HEK293 (cell line): Measurements from ENCODE around the gene H2AZ2.

Experiments used
- CTCF ChIA-PET: fragments of 350-600 bp; formaldehyde crosslinking; extraction: SDS; loops from one replicate; lab custom pipeline; 2021; ENCODE audit warnings: antibody characterized with exemption; lab: Yijun Ruan, JAX
- POLR2A ChIA-PET: fragments of 300-600 bp; formaldehyde crosslinking; extraction: SDS; loops from one replicate; lab custom pipeline; 2020; ENCODE audit warnings: antibody characterized with exemption, inconsistent platforms; lab: Yijun Ruan, JAX
- H3K27ac ChIP-seq: fragments of 200-500 bp; sonication (Bioruptor generic); 2 replicates; pipeline ENCODE4 v1.5.1; 2014; ENCODE audit warnings: low read depth, low read length, control low read depth, inconsistent platforms; ENCODE audit errors: extremely low read depth
- H3K36me3 ChIP-seq, 2 experiments: fragments of 200-500 bp in 1 of 2; sonication (Bioruptor generic) in 1 of 2; 1 replicate in 1 of 2; 2 replicates in 1 of 2; pipeline ENCODE4 v1.5.1; 2014 to 2017; ENCODE audit warnings: inconsistent platforms in 2 of 2, low read length in 2 of 2; ENCODE audit not compliant: control insufficient read depth in 2 of 2, insufficient read depth in 1 of 2
- H3K4me1 ChIP-seq: fragments of 200-500 bp; sonication (Bioruptor generic); 2 replicates; pipeline ENCODE4 v1.5.1; 2014; ENCODE audit warnings: mild to moderate bottlenecking, low read length, inconsistent platforms; ENCODE audit not compliant: control insufficient read depth, insufficient read depth
- H3K4me3 ChIP-seq: 2 replicates; pipeline ENCODE4 v1.5.1; 2011; ENCODE audit warnings: low read depth, mild to moderate bottlenecking, control low read depth, low read length, moderate library complexity
- H3K9me3 ChIP-seq: fragments of 200-500 bp; sonication (Bioruptor generic); 2 replicates; pipeline ENCODE4 v1.5.1; 2014; ENCODE audit warnings: low read depth, low read length, inconsistent platforms; ENCODE audit not compliant: control insufficient read depth, insufficient read depth
- FEZF1 ChIP-seq: fragments of 450-650 bp; formaldehyde crosslinking; IDR thresholded peaks from 2 replicates; pipeline ENCODE4 v1.5.1; 2016; ENCODE audit warnings: missing biosample characterization, missing genetic modification characterization
- ZNF175 ChIP-seq: fragments of 450-650 bp; formaldehyde crosslinking; IDR thresholded peaks from 2 replicates; pipeline ENCODE4 v1.5.1; 2016; ENCODE audit warnings: missing biosample characterization, missing genetic modification characterization
- ZNF23 ChIP-seq: fragments of 450-650 bp; formaldehyde crosslinking; IDR thresholded peaks from 2 replicates; pipeline ENCODE4 v1.5.1; 2016; ENCODE audit warnings: missing biosample characterization, missing genetic modification characterization, borderline replicate concordance
- ZNF366 ChIP-seq: fragments of 450-650 bp; formaldehyde crosslinking; conservative IDR thresholded peaks from 2 replicates; pipeline ENCODE4 v1.5.1; 2016; ENCODE audit warnings: missing biosample characterization, missing genetic modification characterization
- ZNF433 ChIP-seq: fragments of 450-650 bp; formaldehyde crosslinking; IDR thresholded peaks from 2 replicates; pipeline ENCODE4 v1.5.1; 2016; ENCODE audit warnings: missing biosample characterization, missing genetic modification characterization, low read depth
- ZNF501 ChIP-seq: fragments of 450-650 bp; formaldehyde crosslinking; IDR thresholded peaks from 2 replicates; pipeline ENCODE4 v1.5.1; 2016; ENCODE audit warnings: missing biosample characterization, missing genetic modification characterization
- ZNF654 ChIP-seq: fragments of 450-650 bp; formaldehyde crosslinking; IDR thresholded peaks from 2 replicates; pipeline ENCODE4 v1.5.1; 2016; ENCODE audit warnings: low read depth, missing biosample characterization, missing genetic modification characterization
- ZNF660 ChIP-seq: fragments of 450-650 bp; IDR thresholded peaks from 2 replicates; pipeline ENCODE4 v1.5.1; 2018; ENCODE audit warnings: missing biosample characterization, mild to moderate bottlenecking, missing genetic modification characterization
- ZNF707 ChIP-seq: fragments of 450-650 bp; formaldehyde crosslinking; IDR thresholded peaks from 2 replicates; pipeline ENCODE4 v1.5.1; 2016; ENCODE audit warnings: missing biosample characterization, missing genetic modification characterization
- ZSCAN16 ChIP-seq: fragments of 450-650 bp; formaldehyde crosslinking; IDR thresholded peaks from 2 replicates; pipeline ENCODE4 v1.5.1; 2016; ENCODE audit warnings: missing biosample characterization, missing genetic modification characterization
- TF ChIP-seq, protein P1 (sequence below): fragments of 450-650 bp; formaldehyde crosslinking; IDR thresholded peaks from 2 replicates; pipeline ENCODE4 v1.5.1; 2016; ENCODE audit warnings: missing biosample characterization, missing genetic modification characterization
- TF ChIP-seq, protein P2 (sequence below): fragments of 450-650 bp; formaldehyde crosslinking; IDR thresholded peaks from 2 replicates; pipeline ENCODE4 v1.5.1; 2017; ENCODE audit warnings: missing biosample characterization, missing genetic modification characterization
- TF ChIP-seq, protein P3 (sequence below): fragments of 450-650 bp; formaldehyde crosslinking; conservative IDR thresholded peaks from 2 replicates; pipeline ENCODE4 v1.5.1; 2016; ENCODE audit warnings: low read depth, missing biosample characterization, missing genetic modification characterization

The H2AZ2 gene

DNA sequence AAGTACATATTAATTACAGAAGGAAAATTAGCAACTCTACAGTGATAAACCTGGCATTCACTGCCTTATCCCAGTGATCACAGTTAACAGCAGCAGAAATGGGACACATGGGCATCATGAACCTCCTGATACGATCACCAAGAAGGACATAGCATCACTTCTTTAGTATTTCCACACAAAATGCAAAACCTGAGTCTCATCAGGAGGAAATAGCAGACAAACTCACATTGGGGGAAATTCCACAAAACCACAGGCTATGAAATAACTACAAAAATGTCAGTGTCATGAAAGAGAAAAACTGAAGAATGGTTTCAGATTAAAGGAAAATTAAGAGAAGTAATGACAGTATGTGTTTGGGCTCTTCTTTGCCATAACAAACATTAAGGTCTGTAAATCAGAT, 49.4 kb upstream of the H2AZ2 start:
- H3K27ac ChIP-seq = no peak overlapping the region
- TF ChIP-seq FEZF1 (tag by site-specific recombination) (no peak), ZNF660 (tag by site-specific recombination) (no peak), ZNF707 (tag by site-specific recombination) (no peak), ZNF501 (tag by site-specific recombination) (no peak)
- TF ChIP-seq, protein P1, sequence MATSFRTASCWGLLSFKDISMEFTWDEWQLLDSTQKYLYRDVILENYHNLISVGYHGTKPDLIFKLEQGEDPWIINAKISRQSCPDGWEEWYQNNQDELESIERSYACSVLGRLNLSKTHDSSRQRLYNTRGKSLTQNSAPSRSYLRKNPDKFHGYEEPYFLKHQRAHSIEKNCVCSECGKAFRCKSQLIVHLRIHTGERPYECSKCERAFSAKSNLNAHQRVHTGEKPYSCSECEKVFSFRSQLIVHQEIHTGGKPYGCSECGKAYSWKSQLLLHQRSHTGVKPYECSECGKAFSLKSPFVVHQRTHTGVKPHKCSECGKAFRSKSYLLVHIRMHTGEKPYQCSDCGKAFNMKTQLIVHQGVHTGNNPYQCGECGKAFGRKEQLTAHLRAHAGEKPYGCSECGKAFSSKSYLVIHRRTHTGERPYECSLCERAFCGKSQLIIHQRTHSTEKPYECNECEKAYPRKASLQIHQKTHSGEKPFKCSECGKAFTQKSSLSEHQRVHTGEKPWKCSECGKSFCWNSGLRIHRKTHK (tag by site-specific recombination) = no peak
- TF ChIP-seq, all 188 proteins: peak for 0
- CTCF ChIA-PET = interaction anchor here (0.9 kb wide), 1 partner anchor 25 kb away, joined by 3 read pairs; no protein-coding TSS in a partner anchor
- Histone ChIP-seq H3K9me3 (no peaks in the 10 kb centered on the region), H3K4me1 (no peaks in the 10 kb centered on the region), H3K4me3 (no peak overlapping the region), H3K36me3 (no peaks in the 10 kb centered on the region)
- POLR2A ChIA-PET = no interaction called here

DNA sequence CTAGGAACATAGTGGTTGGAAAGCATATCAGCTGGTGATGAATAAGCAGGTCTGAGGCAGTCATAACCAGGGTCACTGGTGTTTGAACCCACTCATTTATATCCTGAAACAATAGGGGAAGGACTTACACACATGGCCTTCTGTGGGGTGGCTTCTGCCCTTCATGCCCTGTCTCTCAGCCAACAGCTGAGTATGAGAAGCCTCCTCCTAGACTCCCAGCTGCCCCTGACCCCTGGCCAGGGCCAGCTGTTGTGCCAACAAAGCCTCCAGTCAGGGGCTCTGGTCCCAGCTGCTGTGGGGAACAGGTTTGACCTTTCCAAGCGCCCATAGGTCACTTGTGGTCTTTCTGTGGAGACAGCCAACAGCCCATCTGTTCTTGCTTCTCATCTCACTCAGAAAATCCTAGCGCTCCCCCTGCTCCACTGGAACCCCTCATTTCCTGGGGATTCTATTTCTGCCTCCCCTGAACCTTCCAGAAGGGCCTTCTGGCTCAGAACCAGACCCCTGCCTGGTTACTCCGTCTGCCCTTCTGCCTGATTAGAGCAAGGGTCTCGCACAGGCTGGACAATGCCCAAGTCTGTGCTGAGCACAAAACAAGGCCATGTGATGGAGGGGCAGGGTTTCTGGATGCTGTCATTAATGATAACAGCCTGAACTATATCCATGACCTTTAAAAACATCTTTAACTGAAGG, 47.1 kb upstream of the H2AZ2 start:
- no peak for TF ChIP-seq ZNF23 (tag by site-specific recombination)
- TF ChIP-seq ZNF654 (tag by site-specific recombination) = no peak
- no peak for TF ChIP-seq ZNF175
- TF ChIP-seq ZNF660 (tag by site-specific recombination) = no peak
- TF ChIP-seq ZNF366 (tag by site-specific recombination) = no peak
- TF ChIP-seq FEZF1 (tag by site-specific recombination) = no peak
- TF ChIP-seq, protein P2, sequence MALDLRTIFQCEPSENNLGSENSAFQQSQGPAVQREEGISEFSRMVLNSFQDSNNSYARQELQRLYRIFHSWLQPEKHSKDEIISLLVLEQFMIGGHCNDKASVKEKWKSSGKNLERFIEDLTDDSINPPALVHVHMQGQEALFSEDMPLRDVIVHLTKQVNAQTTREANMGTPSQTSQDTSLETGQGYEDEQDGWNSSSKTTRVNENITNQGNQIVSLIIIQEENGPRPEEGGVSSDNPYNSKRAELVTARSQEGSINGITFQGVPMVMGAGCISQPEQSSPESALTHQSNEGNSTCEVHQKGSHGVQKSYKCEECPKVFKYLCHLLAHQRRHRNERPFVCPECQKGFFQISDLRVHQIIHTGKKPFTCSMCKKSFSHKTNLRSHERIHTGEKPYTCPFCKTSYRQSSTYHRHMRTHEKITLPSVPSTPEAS (tag by site-specific recombination) = no peak
- TF ChIP-seq ZNF433 (tag by site-specific recombination) = no peak
- TF ChIP-seq, protein P1 (tag by site-specific recombination) = no peak
- TF ChIP-seq ZSCAN16 (tag by site-specific recombination) = no peak
- TF ChIP-seq, protein P3, sequence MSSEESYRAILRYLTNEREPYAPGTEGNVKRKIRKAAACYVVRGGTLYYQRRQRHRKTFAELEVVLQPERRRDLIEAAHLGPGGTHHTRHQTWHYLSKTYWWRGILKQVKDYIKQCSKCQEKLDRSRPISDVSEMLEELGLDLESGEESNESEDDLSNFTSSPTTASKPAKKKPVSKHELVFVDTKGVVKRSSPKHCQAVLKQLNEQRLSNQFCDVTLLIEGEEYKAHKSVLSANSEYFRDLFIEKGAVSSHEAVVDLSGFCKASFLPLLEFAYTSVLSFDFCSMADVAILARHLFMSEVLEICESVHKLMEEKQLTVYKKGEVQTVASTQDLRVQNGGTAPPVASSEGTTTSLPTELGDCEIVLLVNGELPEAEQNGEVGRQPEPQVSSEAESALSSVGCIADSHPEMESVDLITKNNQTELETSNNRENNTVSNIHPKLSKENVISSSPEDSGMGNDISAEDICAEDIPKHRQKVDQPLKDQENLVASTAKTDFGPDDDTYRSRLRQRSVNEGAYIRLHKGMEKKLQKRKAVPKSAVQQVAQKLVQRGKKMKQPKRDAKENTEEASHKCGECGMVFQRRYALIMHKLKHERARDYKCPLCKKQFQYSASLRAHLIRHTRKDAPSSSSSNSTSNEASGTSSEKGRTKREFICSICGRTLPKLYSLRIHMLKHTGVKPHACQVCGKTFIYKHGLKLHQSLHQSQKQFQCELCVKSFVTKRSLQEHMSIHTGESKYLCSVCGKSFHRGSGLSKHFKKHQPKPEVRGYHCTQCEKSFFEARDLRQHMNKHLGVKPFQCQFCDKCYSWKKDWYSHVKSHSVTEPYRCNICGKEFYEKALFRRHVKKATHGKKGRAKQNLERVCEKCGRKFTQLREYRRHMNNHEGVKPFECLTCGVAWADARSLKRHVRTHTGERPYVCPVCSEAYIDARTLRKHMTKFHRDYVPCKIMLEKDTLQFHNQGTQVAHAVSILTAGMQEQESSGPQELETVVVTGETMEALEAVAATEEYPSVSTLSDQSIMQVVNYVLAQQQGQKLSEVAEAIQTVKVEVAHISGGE = no peak
- Histone ChIP-seq H3K36me3 (no peaks in the 10 kb centered on the region), H3K9me3 (no peaks in the 10 kb centered on the region), H3K4me3 (no peak overlapping the region), H3K27ac (no peak overlapping the region), H3K4me1 (no peaks in the 10 kb centered on the region)
- ChIA-PET POLR2A (interaction anchor here (0.9 kb wide), 1 partner anchor 9 kb away, joined by 4 read pairs; the partner anchor contains the start of gene PURB), CTCF (interaction anchor here (0.6 kb wide), 1 partner anchor 28 kb away, joined by 3 read pairs; no protein-coding TSS in a partner anchor)
